OCI-LY3 (cell line): ENCODE measurements around the gene RCE1.

Experiments
- H2AFZ ChIP-seq: fragments of 200-600, 300-600 bp; shearing (Covaris generic); 2 replicates; pipeline ENCODE4 v1.6.0; 2014; ENCODE audit warnings: antibody characterized with exemption, low read depth, low read length
- H3K27ac ChIP-seq: fragments of 200-600, 300-600 bp; sonication (generic); 2 replicates; pipeline ENCODE4 v1.5.1; 2014; ENCODE audit warnings: mild to moderate bottlenecking, low read length, moderate library complexity, mixed read lengths
- H3K27me3 ChIP-seq: fragments of 200-600, 300-600 bp; sonication (generic); 2 replicates; pipeline ENCODE4 v1.6.1; 2014; ENCODE audit warnings: low read depth, low read length, mixed read lengths
- H3K36me3 ChIP-seq: fragments of 200-600, 300-600 bp; sonication (generic); replicated peaks from 2 replicates; pipeline ENCODE3; 2014; ENCODE audit warnings: low read depth, low read length, mixed read lengths
- H3K4me1 ChIP-seq: fragments of 300-600, 200-600 bp; sonication (generic); 2 replicates; pipeline ENCODE4 v1.6.1; 2014; ENCODE audit warnings: low read length, mixed read lengths
- H3K4me2 ChIP-seq: fragments of 200-600, 300-600 bp; sonication (generic); 2 replicates; pipeline ENCODE4 v1.6.1; 2014; ENCODE audit warnings: low read length, mixed read lengths
- H3K4me3 ChIP-seq: fragments of 300-600, 200-600 bp; sonication (generic); 2 replicates; pipeline ENCODE4 v1.5.1; 2014; ENCODE audit warnings: antibody characterized with exemption, mild to moderate bottlenecking, low read length, moderate library complexity
- H3K79me2 ChIP-seq: fragments of 300-600, 200-600 bp; shearing (Covaris generic); 2 replicates; pipeline ENCODE4 v1.6.1; 2014; ENCODE audit warnings: mild to moderate bottlenecking, low read length, mixed read lengths
- H3K9ac ChIP-seq: fragments of 300-600, 200-600 bp; shearing (Covaris generic); 2 replicates; pipeline ENCODE4 v1.6.0; 2014; ENCODE audit warnings: mild to moderate bottlenecking, low read length, moderate library complexity
- H3K9me3 ChIP-seq: fragments of 200-600, 300-600 bp; shearing (Covaris generic); 2 replicates; pipeline ENCODE4 v1.6.1; 2014; ENCODE audit warnings: low read length, mixed read lengths; ENCODE audit not compliant: insufficient read depth
- H4K20me1 ChIP-seq: fragments of 200-600, 300-600 bp; sonication (generic); 2 replicates; pipeline ENCODE4 v1.6.1; 2016; ENCODE audit warnings: low read length, mixed read lengths; ENCODE audit not compliant: insufficient read depth
- CTCF ChIP-seq: fragments of 200-600, 300-600 bp; sonication (generic); IDR thresholded peaks from 2 replicates; pipeline ENCODE4 v1.5.1; 2014; ENCODE audit warnings: antibody characterized with exemption, low read length, low read depth
- EZH2phosphoT487 ChIP-seq: fragments of 200-600 bp; shearing (Covaris generic); IDR thresholded peaks from 2 replicates; pipeline ENCODE4 v1.6.1; 2018; ENCODE audit warnings: antibody characterized with exemption, mixed run types, low read depth

RCE1 gene

GRCh38 chr11:66866511-66866986 lies 23.3 kb downstream of the RCE1 start:
- Histone ChIP-seq H3K9me3 (no peaks in the 10 kb centered on the region), H3K36me3 (no peaks in the 10 kb centered on the region), H2AFZ (no peak overlapping the region), H3K27me3 (no peaks in the 10 kb centered on the region), H3K4me3 (no peak overlapping the region), H4K20me1 (no peaks in the 10 kb centered on the region), H3K4me1 (peaks cover 22% of the 10 kb centered on the region), H3K9ac (no peak overlapping the region), H3K27ac (no peak overlapping the region), H3K4me2 (no peak overlapping the region), H3K79me2 (no peaks in the 10 kb centered on the region)
- TF ChIP-seq EZH2phosphoT487 (no peak), CTCF (no peak)

GRCh38 chr11:66867425-66868040 lies 24.3 kb downstream of the RCE1 start:
- TF ChIP-seq CTCF (peak; percentile 16; the same call in 1 of the 2 replicates), EZH2phosphoT487 (no peak)
- Histone ChIP-seq H3K4me2 (no peak overlapping the region), H3K36me3 (no peaks in the 10 kb centered on the region), H4K20me1 (no peaks in the 10 kb centered on the region), H3K9me3 (no peaks in the 10 kb centered on the region), H3K9ac (no peak overlapping the region), H2AFZ (no peak overlapping the region), H3K79me2 (no peaks in the 10 kb centered on the region), H3K4me3 (no peak overlapping the region), H3K4me1 (peaks cover 22% of the 10 kb centered on the region), H3K27ac (no peak overlapping the region), H3K27me3 (no peaks in the 10 kb centered on the region)

GRCh38 chr11:66868082-66868725 lies 25.0 kb downstream of the RCE1 start:
- H4K20me1 ChIP-seq: no peaks in the 10 kb centered on the region
- peak overlapping the region; percentile 92 for H2AFZ ChIP-seq
- H3K4me1 ChIP-seq: peaks cover 22% of the 10 kb centered on the region
- peak overlapping the region; percentile 87 for H3K4me2 ChIP-seq
- no peaks in the 10 kb centered on the region for H3K79me2 ChIP-seq
- peak overlapping the region; percentile 50 for H3K9ac ChIP-seq
- H3K27ac ChIP-seq: no peak overlapping the region
- H3K9me3 ChIP-seq: no peaks in the 10 kb centered on the region
- peak overlapping the region; percentile 70 for H3K4me3 ChIP-seq
- no peaks in the 10 kb centered on the region for H3K36me3 ChIP-seq
- TF ChIP-seq EZH2phosphoT487: no peak
- TF ChIP-seq CTCF: no peak
- no peaks in the 10 kb centered on the region for H3K27me3 ChIP-seq

DNA sequence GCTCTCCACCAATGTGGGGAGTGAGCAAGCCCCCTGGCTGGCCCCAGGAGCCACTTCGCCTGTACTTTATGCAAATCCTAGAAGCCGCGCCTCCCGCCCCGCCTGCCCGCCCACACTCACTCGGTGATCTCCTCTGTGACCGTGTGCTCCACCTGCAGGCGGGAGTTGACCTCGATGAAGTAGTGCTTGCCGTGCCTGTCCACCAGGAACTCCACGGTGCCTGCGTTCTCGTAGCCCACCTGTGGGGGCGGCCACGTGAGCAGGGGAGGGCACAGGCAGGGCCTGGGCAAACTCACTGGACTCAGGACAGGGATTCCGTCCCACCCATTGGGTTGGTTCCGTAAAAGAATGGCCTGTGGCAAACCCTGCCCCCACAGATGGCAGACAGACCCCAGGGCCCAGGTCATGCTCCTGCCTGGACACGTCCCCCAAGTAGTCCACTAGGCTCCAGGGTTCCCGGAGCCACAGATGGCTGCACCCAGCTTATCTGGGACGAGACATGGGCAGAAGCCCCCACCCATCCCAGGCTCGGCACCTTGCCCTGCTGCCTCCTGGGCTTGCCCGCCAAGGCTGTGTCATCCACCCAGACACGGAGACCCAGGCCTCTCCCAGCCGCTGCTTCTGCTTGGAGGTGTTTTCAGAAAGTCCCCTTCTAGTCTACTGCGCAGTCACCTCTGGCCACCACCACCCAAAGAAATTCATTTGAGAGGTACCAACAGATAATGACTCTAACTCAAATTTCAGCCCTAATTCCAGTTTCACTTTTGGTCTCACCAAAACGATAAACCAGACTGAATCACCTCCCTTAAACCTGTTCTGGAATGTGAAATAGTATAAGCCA lies 25.7 kb downstream of the RCE1 start:
- Histone ChIP-seq H4K20me1 (no peaks in the 10 kb centered on the region), H3K9me3 (no peaks in the 10 kb centered on the region), H3K36me3 (no peaks in the 10 kb centered on the region), H2AFZ (peak overlapping the region; percentile 92), H3K9ac (peak overlapping the region; percentile 50), H3K27ac (no peak overlapping the region), H3K4me1 (peaks cover 22% of the 10 kb centered on the region), H3K4me3 (peak overlapping the region; percentile 70), H3K79me2 (no peaks in the 10 kb centered on the region), H3K27me3 (no peaks in the 10 kb centered on the region), H3K4me2 (peak overlapping the region; percentile 87)
- TF ChIP-seq EZH2phosphoT487: no peak
- peak; percentile 76 for TF ChIP-seq CTCF
